SH-SY5Y (cell line): ENCODE data around the gene BIN1.

ENCODE experiments used
- GATA2 ChIP-seq: IDR thresholded peaks from 2 replicates; pipeline ENCODE4 v1.6.1; 2011; ENCODE audit warnings: mild to moderate bottlenecking, low read depth, low read length
- GATA3 ChIP-seq: IDR thresholded peaks from 2 replicates; pipeline ENCODE4 v1.6.1; 2011; ENCODE audit warnings: low read depth, mild to moderate bottlenecking, low read length, moderate library complexity

Gene BIN1

GRCh38 chr2:127093648-127094210, 13.2 kb downstream of the BIN1 start:
- TF ChIP-seq GATA2 (no peak), GATA3 (no peak)

DNA sequence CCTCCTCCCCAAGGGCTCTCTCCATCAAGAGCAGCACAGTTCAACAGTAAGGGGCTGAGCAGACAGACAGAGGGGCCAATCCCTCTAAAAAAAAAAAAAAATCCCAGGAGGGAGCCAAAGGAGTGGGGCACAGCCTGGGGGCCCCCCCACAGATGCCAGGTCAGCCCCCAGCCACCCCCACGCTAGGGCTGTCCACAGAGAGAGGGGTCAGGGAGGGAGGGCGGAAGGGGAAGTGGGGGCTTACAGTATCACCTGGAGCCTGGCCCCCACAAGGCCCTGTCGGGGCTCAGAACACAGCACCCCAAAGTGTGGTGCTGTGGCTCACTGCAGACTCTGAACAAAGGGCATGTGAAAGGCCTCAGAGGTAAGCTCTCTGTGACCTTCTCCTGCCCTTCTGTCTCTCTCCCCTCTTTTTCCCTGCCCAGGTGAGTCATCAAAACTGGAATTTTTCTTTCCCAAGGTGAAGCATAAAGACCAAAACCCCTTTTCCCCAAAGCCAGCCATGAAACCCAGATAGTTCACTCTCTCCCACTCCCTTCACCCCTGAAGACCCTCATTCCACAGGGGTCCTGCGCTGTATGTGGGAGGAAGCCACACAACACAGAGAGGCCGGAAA, 13.9 kb downstream of the BIN1 start:
- TF ChIP-seq GATA2 (no peak), GATA3 (no peak)

GRCh38 chr2:127092306-127092705, 14.6 kb downstream of the BIN1 start:
- TF ChIP-seq GATA2 (no peak), GATA3 (no peak)

DNA sequence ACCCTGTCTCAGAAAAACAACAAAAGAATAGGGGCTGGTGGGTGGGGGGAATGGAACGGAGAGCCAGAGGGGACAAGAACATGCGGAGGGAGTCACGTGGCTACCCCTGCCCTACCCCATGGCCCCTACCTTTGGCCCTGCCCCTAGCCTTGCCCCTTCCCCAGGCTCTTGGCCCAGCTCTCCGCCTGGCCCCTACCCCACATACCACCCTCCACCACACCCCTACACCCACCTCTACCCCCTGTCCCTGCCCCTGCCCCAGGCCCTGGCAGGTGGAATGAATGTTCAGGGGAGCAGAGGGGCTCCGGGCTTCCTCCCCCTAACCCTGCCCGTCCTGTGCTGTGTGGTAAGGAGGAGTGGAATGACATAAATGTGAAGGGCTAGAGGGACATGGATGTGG, 15.1 kb downstream of the BIN1 start:
- no peak for TF ChIP-seq GATA2
- no peak for TF ChIP-seq GATA3

DNA sequence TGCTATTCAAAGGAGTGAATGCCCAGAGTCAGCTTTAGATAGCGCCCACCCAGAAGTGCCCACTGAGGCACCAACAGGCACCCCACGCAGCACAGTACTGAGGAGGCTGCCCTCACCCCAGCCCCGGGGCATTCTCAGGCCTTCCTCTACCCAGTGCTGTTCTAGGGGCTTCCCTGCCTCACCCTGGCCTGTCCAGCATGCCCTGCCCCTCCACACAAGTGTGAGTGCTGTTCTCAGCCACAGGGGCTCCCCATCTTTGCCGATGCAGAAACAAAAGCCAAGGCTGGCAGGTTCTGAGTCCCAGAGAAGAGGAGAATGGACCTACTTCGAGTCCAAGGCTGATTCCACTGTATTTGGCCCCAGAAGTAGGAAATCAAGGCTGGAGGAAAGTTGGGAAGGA, 15.8 kb downstream of the BIN1 start:
- TF ChIP-seq GATA2 = no peak
- TF ChIP-seq GATA3 = no peak

- TF ChIP-seq GATA3 (no peak), GATA2 (no peak)
Measured at GRCh38 chr2:127090281-127091120, 16.5 kb downstream of the BIN1 start.

- no peak for TF ChIP-seq GATA3
- no peak for TF ChIP-seq GATA2
Measured at GRCh38 chr2:127089478-127090235, 17.3 kb downstream of the BIN1 start.

DNA sequence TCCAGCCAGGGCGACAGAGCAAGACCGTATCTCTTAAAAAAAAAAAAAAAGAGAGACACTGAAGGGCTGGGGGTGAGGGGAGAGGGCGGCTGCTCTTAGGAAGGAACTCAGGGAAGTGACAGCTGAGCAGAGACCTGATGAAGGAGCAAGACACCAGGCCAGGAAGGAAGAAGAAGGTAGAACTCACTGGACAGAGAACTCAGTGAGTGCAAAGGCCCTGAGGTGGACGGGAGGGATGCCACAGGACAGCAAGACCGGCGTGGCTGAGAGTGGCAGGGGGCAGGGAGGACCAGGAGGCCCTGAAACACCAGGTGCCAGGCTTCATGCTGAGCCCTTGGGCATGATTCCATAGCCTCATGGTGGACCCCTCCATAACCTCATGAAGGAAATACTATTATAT, 18.2 kb downstream of the BIN1 start:
- TF ChIP-seq GATA3 = no peak

GRCh38 chr2:127087791-127088495, 19.0 kb downstream of the BIN1 start:
- TF ChIP-seq GATA3 (no peak), GATA2 (no peak)

DNA sequence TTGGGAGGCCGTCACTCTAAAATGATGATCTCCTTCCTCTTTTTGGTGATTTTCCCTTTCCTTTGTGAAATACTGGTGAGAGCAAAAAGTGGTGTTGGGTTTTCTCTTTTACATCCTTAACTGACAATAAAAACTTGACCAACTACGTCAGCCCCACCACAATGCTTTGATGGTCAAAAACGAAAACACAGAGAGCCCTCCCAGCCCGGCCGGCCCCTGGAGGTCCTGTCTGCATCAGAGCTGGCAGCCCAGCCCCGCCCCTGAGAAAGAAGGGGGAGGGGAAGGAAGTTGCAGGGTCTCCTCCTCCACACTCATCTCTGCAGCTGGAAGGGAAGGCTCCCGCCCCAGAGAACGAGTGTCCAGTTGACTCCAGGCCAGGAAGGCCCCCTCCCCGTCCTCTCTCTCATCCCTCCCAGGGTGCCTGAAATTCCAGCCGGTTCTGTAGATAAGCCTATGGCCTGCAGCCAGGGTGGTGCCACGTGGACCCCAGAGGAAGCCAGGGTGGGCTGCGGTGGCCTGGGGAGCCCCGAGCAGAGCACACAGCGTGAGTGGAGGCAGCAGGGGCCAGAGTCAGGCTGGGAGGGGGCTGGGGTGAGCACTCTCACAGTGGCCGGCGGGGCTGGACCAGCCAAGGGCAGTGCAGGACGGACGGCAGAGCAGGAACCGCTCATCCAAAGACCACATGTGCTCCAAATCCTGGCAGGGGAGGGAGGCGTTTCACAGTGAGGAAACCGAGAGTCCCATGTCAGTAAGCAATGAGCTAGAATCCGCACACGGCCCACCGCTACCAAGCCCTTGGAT, 19.8 kb downstream of the BIN1 start:
- TF ChIP-seq GATA3 (no peak), GATA2 (peak; percentile 48; the same call in 1 of the 2 replicates)

DNA sequence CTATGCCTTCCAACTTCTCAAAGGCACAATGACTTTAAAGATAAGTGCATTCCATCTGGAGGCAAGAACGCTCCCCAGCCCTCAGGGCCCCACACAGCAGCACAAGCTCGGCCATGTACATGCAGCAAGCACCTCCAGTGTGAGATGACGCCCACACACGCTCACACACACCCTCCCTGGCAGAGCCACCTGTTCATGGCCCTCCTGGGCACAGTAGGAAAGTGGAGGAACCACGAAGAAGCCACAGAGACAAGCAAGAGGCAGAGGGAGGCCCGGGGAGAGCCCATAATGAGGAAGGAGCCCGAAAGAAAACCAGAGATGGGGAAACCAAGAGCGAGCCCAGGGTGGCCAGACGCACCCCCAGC, 21.7 kb downstream of the BIN1 start:
- TF ChIP-seq GATA3 (no peak), GATA2 (no peak)

DNA sequence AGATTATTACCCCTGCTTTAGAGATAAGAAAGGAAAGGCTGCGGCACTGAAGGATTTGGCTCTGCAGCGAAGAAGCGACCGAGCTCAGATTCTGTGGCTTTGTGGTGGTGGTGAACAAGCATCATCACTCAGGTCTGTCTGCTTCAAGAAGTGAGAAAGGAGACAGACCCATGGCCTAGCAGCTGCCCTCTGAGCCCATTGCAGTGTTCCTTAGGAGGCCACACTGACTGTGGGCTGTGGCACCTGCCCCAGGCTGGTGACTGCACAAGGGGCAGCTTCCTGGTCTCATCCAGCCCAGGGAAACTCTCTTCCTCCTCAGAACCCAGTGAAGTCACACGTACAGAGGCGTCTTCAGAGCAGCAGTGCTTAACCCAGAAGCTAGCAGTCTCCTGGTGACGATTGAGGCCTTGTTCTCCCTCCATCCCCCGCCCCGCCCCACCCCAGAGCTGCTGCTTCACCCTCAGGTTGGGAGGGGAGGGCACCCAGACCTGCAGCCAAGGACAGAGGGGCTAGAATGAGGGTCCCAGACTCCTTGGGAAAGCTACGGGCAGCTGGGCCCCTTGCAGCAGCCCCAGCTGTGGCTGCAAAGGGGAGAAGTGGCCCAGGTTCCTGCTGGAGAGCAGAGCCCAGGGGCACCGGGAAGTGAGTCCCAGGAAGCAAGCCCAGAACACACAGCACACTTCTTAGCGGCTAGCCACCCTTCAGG, 22.2 kb downstream of the BIN1 start:
- TF ChIP-seq GATA2 (no peak), GATA3 (no peak)
